Choroid plexus epithelial cell (primary cell): ENCODE results near the gene ATP13A2.

ENCODE experiments used
- DNase-seq: peaks from one replicate; pipeline ENCODE4 v3.0.0-alpha.2; 2010; ENCODE audit warnings: low read depth
- H3K4me3 ChIP-seq: 2 replicates; pipeline ENCODE4 v1.5.1; 2011; ENCODE audit warnings: low read depth, mild to moderate bottlenecking, control low read depth, low read length, moderate library complexity
- TF ChIP-seq, protein P1 (sequence below): conservative IDR thresholded peaks from 2 replicates; pipeline ENCODE4 v1.5.1; 2011; ENCODE audit warnings: low read depth, mild to moderate bottlenecking, control low read depth, inconsistent platforms, low read length, moderate library complexity

The ATP13A2 gene

DNA sequence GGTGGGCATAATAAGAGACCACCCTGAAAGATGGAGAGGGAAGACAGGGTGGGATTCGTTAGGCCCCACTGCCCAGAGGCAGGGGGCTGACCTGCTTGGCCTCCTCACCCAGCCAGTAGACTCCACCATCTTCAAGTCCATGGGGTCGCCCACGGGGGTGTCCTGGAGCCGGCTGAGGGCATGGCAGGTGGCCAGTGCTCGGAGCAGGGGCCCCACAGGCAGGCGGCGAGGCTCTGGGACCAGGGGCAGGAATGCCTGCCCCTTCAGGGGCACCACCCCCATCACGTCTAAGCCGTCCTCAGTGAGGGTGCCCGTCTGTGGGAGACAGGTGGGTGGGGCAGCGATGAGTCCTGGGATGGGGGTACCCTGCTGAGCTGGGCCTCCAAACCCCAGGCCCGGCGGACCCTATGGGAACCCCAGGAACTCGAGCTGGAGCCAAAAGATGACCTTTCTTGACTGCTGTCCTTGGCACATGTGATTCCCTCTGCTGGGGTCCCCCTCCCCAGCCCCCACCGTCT lies 18.1 kb downstream of the ATP13A2 start:
- TF ChIP-seq, protein P1, sequence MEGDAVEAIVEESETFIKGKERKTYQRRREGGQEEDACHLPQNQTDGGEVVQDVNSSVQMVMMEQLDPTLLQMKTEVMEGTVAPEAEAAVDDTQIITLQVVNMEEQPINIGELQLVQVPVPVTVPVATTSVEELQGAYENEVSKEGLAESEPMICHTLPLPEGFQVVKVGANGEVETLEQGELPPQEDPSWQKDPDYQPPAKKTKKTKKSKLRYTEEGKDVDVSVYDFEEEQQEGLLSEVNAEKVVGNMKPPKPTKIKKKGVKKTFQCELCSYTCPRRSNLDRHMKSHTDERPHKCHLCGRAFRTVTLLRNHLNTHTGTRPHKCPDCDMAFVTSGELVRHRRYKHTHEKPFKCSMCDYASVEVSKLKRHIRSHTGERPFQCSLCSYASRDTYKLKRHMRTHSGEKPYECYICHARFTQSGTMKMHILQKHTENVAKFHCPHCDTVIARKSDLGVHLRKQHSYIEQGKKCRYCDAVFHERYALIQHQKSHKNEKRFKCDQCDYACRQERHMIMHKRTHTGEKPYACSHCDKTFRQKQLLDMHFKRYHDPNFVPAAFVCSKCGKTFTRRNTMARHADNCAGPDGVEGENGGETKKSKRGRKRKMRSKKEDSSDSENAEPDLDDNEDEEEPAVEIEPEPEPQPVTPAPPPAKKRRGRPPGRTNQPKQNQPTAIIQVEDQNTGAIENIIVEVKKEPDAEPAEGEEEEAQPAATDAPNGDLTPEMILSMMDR, result no peak
- DNase-seq, result no peak
- H3K4me3 ChIP-seq, result no peak overlapping the region

DNA sequence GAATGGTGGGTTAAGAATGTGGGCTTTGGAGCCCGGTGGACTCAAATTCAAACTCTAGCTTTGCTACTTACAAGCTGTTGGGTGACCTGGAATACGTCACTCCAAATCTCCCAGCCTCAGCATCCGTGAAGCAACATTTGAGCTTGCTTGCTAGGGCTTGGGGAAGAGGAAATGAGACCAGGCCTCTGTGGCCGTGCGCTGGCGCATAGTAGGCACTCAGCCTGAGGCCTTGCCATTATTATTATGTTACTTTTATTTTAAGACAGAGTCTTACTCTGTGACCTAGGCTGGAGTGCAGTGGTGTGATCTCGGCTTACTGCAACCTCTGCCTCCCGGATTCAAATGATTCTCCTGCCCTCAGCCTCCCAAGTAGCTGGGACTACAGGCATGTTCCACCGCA lies 19.1 kb downstream of the ATP13A2 start:
- H3K4me3 ChIP-seq, result no peak overlapping the region
- no peak for DNase-seq
- TF ChIP-seq, protein P1, result no peak

DNA sequence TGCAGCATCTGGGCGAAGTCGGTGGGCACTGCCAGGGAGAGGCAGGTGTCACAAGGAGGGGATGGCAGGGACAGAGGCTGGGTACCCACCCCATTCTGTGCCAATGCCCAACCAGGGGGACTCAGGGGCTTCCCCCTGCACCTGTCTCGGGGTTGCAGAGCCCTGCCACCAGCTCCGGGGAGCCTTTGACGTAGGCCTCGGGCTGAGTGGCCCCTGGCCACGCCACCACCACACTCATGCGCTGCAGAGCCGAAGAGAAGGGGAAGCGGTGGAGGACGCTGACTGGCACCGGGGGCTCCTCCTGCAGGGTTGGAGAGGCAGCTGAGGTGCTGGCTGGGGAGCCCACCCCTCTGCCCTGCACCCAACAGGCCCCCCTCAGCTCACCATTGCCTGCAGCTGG lies 19.6 kb downstream of the ATP13A2 start:
- no peak overlapping the region for H3K4me3 ChIP-seq
- TF ChIP-seq, protein P1, result no peak
- no peak for DNase-seq

DNA sequence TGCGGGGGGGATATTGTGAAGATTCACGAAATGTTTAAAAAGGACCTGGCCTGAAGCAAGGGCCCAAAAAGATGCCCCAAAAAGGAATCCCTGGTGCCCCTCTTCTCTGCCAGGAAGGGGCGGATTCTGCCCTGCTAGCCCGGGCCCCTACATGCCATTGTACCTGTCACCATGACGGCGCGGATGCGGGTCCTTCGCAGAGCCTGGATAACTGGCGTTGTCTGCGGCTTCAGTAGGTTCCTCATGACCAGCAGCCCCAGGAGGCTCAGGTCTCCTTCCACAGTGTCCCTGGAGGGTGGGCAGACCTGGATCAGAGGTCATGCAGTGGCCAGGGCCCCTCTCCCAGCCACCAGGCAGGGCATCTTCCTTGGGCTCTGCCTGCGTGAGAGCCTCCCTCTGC lies 20.2 kb downstream of the ATP13A2 start:
- no peak overlapping the region for H3K4me3 ChIP-seq
- TF ChIP-seq, protein P1, result no peak
- no peak for DNase-seq

DNA sequence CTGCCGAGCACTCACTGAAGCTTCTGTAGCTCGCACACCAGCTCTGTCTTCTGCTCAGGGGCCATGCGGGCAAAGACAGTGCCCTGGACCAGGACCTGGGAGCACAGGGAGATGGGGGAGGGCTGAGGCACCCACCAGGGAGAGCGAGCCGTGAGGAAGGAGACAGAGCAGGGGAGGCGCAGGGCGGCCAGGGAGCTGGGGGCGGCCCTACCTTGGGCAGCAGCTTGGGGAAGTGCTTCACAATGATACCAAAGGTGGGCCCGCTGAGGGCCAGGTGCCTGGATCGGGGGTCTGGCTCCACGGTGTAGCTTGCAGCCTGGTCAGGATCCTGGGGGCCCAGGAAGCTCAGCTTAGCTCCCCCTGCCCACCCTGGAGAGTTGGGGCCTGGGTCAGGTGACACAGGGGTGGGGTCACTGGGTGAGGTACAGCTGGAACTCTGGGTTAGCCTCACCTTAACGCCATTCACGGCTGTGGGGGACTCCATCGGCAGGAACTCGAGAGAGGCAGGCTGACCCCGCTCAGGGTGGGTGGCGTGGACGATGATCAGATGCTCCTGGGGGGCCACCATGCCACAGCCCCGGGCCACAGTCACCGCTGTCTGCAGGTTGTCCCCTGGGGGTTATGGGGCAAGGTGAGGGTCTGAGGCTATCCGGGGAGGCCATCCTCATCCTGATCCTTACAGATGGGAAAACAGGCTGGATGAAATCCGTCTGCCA lies 21.9 kb downstream of the ATP13A2 start:
- DNase-seq, result no peak
- H3K4me3 ChIP-seq, result no peak overlapping the region
- TF ChIP-seq, protein P1, result no peak

DNA sequence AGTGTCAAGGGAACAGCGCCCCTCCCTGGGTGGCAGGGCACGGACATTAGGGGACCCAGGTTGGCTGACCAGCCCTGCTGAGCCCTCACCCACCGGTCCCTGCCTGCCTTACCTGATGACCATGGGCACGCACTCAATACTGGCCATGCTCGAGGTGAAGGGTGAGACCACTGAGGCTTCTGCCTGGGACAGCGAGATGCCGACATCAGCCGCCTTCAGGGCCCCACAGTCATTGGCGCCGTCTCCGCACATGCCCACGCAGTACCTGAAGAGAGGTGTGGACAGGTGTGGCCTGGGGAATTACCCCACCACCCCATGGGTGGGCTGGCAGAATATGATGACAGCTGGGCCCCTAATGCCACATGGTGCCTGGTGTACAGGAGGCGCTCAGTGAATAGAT lies 23.5 kb downstream of the ATP13A2 start:
- DNase-seq, result no peak
- TF ChIP-seq, protein P1, result no peak
- no peak overlapping the region for H3K4me3 ChIP-seq

DNA sequence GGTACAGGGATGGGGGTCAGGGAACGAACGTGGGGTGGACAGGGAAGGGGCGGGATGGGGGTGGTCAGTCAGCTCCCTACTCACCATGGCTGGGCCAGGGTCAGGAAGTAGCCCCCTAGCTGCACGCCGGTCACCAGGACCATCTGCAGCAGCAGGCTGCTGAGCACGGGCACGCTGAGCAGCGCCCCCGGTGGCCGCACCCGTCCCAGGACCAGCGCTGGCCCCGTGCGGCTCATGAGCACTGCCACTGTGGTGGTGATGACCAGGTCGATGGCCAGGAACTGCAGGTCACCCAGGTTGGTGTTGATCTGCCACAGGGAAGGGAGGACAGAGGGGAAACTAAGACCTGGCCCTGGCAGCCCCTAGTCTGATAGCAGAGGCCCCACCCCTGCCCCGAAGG lies 24.8 kb downstream of the ATP13A2 start:
- TF ChIP-seq, protein P1, result peak; percentile 48
- no peak overlapping the region for H3K4me3 ChIP-seq
- no peak for DNase-seq
